EL (cell line): ENCODE measurements around the gene ACTL8.

Experiments
- DNase-seq: peaks from one replicate; pipeline ENCODE4 v3.0.0-alpha.2; 2016

Gene ACTL8

GRCh38 chr1:17808816-17809215 is 53.7 kb downstream of the ACTL8 start:
- no peak for DNase-seq

DNA sequence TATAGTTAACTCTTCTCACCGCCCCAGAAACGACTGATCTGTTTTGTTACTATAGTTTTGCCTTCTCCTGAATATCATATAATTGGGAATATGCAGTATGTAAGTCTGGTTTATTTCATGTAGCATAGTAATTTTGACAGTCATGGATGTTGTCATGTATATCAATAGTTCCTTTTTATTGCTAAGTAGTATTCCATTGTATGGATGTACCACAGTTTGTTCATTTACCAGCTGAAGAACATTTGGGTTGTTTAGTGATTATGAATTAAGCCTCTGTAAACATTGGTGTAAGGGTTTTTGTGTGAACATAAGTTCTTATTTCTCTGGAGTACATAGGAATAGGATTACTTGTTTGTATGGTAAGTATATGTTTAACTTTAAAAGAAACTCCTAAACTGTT is 55.5 kb downstream of the ACTL8 start:
- no peak for DNase-seq

DNA sequence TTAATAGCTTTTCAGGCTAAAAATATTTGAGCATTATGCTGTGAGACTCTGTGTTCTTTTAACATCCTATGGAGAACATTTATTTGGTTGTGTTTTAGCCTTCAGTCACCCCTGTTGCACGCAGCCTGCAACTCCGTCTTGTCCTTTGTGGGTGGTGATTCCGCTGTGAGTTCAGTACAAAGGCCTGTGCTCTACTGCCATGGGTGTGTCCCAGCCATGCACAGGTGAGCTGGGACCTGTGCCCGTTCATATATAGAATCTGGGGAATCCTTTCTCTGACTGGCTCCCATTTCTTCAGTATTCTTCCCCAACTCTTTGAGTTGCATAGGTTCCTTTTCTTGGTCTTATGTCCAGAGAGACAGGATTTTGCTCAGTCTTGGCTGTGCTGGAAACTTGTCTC is 61.4 kb downstream of the ACTL8 start:
- DNase-seq = no peak

DNA sequence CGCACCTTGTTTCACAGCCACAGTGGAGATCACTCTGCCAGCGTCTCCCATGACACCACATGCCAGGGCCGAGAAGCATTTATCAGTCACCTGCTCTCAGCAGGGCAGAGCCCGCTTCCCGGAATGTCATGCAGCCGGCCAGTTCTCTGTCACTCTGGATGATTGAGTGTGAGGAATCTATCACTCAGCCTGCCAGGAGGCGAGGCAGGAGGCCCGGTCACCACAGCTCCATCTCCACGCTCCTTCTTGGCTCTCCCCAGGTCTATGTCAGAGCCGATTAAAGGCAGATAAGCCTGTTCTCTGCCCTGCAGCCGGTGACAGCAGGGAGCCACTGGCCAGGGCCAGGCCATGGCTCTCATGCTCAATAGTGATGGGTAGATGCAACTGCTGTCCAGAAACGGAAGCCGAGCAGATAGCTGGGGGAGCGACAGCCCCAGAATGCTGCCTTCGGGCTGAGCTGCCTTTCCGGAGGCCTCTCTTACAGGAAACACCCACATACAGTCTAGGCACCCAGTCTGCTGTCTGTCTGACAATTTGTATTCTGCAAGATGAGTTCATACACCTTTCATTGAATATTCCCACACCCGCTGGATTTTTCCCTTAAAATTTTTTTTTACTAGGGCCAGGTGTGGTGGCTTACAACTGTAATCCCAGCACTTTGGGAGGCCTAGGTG is 64.1 kb downstream of the ACTL8 start:
- DNase-seq = no peak

DNA sequence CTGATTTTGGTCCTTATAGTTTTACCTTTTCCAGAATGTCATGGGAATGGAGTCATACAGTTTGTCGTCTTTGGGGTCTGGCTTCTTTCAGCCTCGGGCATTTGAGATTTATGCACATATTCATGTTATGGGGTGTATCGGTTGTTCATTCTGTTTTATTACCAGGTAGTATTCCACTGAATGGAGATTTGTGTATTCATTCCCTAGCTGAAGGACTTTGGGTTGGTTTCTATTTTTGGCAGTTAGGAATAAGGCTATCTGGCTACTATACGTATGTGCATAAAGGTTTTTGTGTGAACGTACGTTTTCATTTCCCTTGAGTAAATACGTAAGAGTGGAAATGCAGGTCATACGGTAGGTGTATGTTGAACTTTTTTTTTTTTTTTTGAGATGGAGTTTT is 65.1 kb downstream of the ACTL8 start:
- DNase-seq = no peak

DNA sequence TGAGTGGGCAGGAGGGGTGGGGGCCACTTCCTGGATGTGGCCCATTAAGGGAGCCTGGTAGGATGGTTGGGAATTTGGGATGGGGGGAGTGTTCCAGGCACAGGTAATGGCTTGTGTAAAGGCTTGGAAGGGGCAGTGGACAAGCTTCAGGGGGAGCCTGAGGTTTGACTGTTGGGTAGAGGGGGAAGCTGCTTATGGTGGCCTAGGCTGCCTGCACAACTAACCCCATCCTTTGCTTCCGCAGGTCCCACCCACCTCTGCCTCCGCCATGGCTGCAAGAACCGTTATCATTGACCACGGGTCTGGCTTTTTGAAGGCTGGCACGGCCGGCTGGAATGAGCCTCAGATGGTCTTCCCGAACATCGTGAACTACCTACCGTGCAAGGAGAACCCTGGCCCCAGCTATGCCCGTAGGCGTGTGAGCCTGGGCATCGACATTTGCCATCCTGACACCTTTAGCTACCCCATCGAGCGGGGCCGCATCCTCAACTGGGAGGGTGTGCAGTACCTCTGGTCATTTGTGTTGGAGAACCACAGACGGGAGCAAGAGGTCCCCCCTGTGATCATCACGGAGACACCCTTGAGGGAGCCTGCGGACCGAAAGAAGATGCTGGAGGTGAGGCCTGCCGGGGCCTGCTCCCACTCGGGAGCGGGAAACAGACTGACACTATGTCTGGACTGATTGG is 67.8 kb downstream of the ACTL8 start:
- DNase-seq = no peak

GRCh38 chr1:17825273-17826164 is 70.4 kb downstream of the ACTL8 start:
- DNase-seq = no peak

GRCh38 chr1:17826165-17826488 is 71.0 kb downstream of the ACTL8 start:
- peak; percentile 49 for DNase-seq

DNA sequence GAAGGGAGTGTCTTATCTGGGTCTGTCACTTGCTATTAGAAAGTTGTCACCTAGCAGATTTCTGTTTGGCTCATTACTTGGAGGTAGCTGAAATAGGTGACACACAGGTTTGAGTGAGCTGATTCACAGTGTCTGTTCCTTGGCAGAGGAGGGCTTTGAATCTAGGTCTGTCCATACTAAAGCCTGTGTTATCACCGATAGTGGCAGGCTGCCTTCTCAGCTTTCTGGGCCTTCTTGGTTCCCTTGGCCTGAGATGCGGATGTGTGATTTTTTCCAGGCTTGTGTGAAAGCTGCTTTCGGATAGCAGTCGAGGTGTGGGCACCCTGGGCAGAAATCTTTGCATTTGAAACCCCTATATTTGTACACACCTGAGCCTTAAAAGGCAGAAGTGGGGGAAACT is 73.9 kb downstream of the ACTL8 start:
- DNase-seq = no peak

GRCh38 chr1:17829579-17829978 is 74.4 kb downstream of the ACTL8 start:
- no peak for DNase-seq

- DNase-seq = peak; percentile 34
Observed at GRCh38 chr1:17831597-17831996, 76.5 kb downstream of the ACTL8 start.

DNA sequence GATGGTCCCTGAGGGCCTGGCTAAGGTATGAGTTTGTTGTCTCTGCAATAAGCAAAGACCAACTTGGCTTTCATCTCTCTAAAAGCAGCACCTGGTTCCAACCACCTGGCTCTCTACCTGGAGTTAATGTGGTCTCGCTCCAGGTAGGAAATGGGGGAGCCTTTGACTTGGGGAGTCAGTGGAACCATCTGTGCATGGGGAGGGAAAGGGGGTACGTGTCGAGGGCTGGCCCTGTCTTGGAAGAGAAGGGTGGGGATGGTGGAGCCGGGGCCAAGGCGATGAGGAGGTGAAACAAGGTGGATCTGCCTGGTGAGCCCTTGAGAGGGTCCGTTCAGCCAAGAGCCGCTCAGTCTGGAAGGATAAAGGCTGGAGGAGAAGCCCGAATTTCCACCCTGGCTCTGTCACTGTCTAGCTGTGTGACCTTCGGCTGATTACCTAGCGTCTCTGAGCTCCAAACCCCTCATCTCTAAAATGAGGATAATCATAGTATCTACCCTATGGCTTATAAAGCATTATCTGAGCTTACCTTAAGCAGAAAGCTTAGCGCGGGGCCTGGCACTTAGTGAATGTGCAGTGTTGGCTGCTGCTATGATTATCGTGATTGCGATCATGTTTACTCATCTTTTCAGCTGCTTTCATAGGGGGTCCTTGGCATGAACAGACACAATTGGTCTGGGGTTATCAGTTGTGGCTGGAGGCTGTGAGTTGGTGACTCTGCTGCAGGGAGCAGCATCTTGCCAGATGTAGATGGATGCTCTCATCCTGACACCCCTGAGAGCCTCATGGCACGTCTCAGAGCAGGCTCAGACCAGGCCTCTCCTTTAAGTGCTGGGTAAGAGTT is 78.7 kb downstream of the ACTL8 start:
- no peak for DNase-seq

DNA sequence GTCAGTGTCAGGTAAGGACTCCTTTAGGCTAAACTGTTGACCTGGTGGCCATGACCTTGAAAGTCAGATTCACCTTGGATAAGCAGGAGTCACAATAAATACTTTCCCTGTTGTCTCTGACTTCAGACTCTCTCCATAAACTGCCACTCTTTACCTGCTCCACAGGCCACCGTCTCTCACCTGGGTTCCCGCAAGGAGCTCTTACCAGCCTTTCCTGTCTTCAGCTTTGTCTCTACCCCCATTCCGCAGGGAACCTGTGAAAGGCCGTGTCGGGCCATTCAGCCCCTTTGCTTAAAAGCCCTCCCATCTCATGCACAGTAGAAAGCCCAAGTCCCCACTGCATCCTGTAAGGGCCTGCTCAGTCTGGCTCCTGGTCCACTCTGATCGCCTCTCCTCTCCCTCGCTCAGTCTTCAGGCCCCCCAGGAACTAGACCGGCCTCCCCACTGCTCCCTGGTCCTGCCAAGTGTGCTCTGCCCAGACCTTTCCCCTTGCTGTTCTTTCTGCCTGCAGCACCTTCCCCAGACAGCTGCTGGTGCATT is 79.5 kb downstream of the ACTL8 start:
- no peak for DNase-seq

GRCh38 chr1:17837233-17838030 is 82.3 kb downstream of the ACTL8 start:
- DNase-seq = no peak

- no peak for DNase-seq
Observed at GRCh38 chr1:17839641-17840196, 84.6 kb downstream of the ACTL8 start.

DNA sequence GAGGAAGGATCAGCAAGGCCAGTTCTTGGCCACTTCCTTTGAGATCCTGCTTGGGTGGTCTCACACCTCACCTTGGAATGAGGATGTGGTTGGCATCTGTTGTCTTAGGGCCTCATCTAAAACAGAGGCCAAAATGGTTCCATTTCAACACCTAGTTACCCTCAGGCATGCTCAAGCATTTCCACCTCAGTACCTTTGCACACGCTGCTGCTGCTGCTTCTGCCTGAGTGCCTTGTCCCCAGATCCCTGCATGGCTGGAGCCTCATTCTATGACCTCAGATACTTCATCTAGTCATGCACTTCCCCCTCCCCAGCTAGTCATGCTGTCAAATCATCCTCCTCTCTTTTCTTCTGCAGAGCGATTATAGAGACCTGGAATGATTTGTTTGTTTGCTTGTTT is 86.8 kb downstream of the ACTL8 start:
- DNase-seq = no peak

- no peak for DNase-seq
Observed at GRCh38 chr1:17842686-17843085, 87.6 kb downstream of the ACTL8 start.

DNA sequence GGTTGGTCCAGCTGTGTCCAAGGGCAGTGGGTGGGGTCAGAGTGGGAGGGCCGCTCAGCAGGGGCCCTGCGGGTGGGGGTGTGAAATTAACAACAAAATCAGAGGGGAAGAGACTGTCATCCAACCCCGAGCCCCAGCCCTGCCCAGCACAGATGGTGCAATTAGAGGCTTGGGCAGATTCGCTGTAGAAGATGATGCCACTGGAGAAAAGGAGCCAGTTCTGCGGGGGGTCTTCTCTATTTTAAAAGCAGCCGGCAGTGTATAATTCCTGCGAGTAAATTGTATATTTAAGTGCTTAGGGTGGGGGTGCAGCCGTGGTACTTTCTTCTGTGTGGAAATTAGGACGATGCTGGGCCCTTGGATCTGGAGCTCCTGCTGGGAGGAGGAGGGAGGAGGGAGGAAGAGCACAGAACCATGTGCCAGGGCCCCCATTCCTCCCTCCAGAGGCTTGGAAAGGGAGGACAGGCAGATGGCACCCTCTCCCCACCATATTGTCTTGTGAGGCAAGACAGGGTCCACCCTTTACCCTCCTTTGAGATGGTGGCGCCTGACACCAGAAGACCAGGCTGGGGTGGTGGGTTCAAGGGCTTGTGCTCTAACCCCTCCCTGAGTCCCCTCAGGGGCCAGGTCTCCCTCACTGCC is 89.2 kb downstream of the ACTL8 start:
- no peak for DNase-seq

DNA sequence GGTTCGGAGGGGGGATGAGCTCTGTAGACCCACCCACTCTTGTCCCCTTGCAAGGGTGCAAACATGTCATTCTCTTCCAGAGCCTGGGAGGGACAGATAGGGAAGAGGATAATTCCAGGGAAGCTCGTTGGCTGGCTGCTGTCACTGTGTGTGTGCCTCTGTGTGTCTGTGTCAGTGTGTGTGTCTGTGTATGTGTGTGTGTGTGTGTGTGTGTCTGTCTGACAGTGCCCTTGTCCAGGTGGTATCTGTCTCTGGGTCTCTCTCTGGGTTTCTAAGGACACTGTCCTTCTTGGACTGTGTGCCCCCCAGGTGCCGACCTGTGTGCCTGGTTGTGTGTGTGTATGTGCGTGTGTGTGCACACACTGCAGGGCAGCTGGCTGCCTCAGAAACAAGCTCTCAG is 90.5 kb downstream of the ACTL8 start:
- no peak for DNase-seq

GRCh38 chr1:17846341-17846740 is 91.2 kb downstream of the ACTL8 start:
- no peak for DNase-seq

- no peak for DNase-seq
Observed at GRCh38 chr1:17847111-17847510, 92.0 kb downstream of the ACTL8 start.
